GM18526 (cell line): ENCODE results near the gene CARS2.
A peak's percentile ranks its signal among the peaks of the same experiment; 100 is the strongest.

Experiments used
- POLR2A ChIP-seq: IDR thresholded peaks from 3 replicates; pipeline ENCODE4 v1.6.1; 2011; ENCODE audit not compliant: insufficient read length; ENCODE audit errors: extremely low read depth

Gene CARS2

GRCh38 chr13:110620596-110620995 is 85.3 kb downstream of the CARS2 start:
- TF ChIP-seq POLR2A, result no peak

- TF ChIP-seq POLR2A, result no peak
These were observed 87.1 kb downstream of the CARS2 start for GRCh38 chr13:110618780-110619179.

GRCh38 chr13:110618167-110618566 is 87.7 kb downstream of the CARS2 start:
- no peak for TF ChIP-seq POLR2A

- no peak for TF ChIP-seq POLR2A
These were observed 88.4 kb downstream of the CARS2 start for GRCh38 chr13:110617321-110618072.

- no peak for TF ChIP-seq POLR2A
These were observed 89.5 kb downstream of the CARS2 start for GRCh38 chr13:110616103-110617101.

GRCh38 chr13:110615322-110616102 is 90.4 kb downstream of the CARS2 start, which contains the start of gene NAXD:
TSS of gene NAXD (plus strand) at chr13:110615545. CDS start at chr13:110615602, 57 bp downstream.
- TF ChIP-seq POLR2A, result peak; percentile 75

- no peak for TF ChIP-seq POLR2A
These were observed 91.0 kb downstream of the CARS2 start for GRCh38 chr13:110615005-110615321.

- TF ChIP-seq POLR2A, result no peak
These were observed 94.8 kb downstream of the CARS2 start for GRCh38 chr13:110610955-110611595.

GRCh38 chr13:110607675-110608224 is 98.2 kb downstream of the CARS2 start:
- TF ChIP-seq POLR2A, result no peak

GRCh38 chr13:110605132-110605531 is 100.8 kb downstream of the CARS2 start:
- TF ChIP-seq POLR2A, result no peak

GRCh38 chr13:110600980-110601379 is 104.9 kb downstream of the CARS2 start:
- TF ChIP-seq POLR2A, result no peak

- TF ChIP-seq POLR2A, result no peak
These were observed 105.6 kb downstream of the CARS2 start for GRCh38 chr13:110600261-110600819.

GRCh38 chr13:110597041-110597689 is 108.8 kb downstream of the CARS2 start:
- no peak for TF ChIP-seq POLR2A
